T47D (cell line): ENCODE measurements around the gene HEG1.
A peak's percentile ranks its signal among the peaks of the same experiment; 100 is the strongest.
"Not testable (repeated sequence)": the region's sequence is repeated elsewhere in the genome, so short reads cannot be mapped to it uniquely, and the experiment has no call there.

Experiments
- DNase-seq, 2 experiments: peaks; one replicate each; pipeline versions ENCODE4 v3.0.0 to v3.0.0-alpha.2; 2011 to 2012; ENCODE audit warnings: low read depth in 1 of 2, low spot score in 1 of 2
- JUND ChIP-seq: IDR thresholded peaks from 2 replicates; pipeline ENCODE4 v1.6.1; 2012; ENCODE audit warnings: low read depth
- in situ Hi-C: cut with HindIII; loops from 2 replicates; pipeline ENCODE4 v1.10.0; 2016; ENCODE audit warnings: low sequenced_read_pairs, low pct_unique_long_range_greater_than_20kb

Gene HEG1

GRCh38 chr3:125055913-125056745 lies at the start of gene HEG1:
Gene HEG1 (minus strand): TSS chr3:125055997. CDS start chr3:125055890, 107 bp downstream.
- DNase-seq: peak; percentile 86 to 90
- no peak for TF ChIP-seq JUND
- in situ Hi-C loops: no loop called here

DNA sequence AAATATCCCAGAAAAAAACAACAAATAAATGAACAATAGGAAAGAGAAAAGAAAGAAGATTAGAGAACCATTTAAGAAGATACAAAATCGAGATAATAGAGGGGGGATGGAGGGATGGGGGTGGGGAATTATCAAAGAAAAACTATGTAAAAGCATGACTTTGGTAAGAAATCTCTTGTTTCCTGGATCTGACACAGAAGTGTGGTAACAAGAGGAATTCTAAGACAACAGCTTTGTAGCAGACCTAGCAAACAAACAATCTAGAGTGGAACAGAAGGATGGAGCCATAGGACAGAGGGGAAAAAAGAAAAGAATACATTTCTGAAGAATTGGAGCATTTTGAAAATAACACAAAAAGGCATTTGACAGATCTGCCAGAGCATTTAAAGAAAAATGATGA lies 49.3 kb upstream of the HEG1 start:
- in situ Hi-C loops: no loop called here
- no peak for DNase-seq
- no peak for TF ChIP-seq JUND

DNA sequence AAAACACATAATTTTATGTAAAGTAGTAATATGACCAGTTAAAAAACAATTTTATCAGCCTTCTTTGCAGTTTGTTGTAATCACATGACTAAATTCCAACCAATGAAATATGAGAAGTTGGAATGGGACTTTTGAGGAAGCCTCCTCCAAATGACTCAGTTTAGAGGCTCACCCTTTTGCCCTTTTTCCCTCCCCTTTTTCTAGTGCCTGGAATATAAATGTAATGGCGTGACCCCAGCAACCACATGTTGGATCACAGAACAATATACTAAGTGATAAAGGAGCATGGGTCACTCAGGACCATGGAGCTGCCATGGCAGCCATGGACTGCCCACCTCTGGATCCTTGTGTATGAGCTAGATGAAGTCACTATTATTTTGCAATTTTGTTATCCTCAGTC lies 48.8 kb upstream of the HEG1 start:
- in situ Hi-C loops: no loop called here
- TF ChIP-seq JUND: no peak
- no peak for DNase-seq

DNA sequence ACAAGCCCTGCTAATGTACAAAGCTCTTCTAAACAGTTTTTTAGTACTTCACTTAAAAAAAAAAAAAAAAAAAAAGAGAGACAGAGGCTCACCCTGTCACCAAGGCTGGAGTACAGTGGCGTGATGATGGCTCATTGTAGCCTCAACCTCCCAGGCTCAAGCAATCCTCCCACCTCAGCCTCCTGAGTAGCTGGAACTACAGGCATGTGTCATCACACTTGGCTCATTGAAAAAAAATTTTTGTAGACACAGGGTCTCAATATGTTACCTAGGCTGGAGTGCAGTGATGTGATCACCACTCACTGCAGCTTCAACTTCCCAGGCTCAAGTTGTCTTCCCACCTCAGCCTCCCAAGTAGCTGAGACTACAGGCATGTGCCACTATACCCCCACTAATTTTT lies 47.6 kb upstream of the HEG1 start:
- DNase-seq: no peak
- in situ Hi-C loops: no loop called here
- TF ChIP-seq JUND: no peak

- TF ChIP-seq JUND: no peak
- DNase-seq: no peak
- in situ Hi-C loops: no loop called here
Observed at GRCh38 chr3:125102470-125102869, 46.7 kb upstream of the HEG1 start.

DNA sequence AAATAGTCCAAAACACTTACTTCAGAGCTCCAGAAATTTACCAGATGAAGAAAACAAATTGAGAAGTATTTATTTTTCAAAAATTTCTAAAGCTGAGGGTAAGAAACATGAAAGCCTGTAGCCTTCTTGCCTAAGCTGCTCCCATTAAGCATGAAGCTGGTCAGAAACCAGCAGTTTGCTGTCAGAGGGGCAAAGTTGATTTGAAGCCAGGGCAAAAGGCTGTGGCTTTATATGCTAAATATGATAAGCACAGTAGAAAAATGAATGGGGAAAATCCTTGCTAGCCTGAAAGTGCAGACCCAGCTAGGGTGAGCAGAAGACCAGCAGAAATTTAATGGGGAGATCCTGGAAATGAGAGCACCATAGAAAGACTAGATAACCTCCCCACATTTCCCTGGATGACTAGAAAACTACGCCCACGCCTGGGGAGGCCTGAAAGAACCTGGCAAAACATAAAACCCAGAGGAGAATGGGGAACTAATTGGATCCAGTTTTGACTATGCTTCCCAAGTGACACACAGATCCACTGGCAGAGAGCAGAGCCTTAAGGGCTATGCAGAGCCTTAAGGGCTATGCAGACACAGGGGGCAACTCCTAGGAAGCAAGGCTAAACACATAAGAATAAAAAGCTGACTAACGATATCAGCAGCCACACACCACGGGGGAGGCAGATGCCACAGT lies 43.0 kb upstream of the HEG1 start:
- in situ Hi-C loops: no loop called here
- no peak for DNase-seq
- TF ChIP-seq JUND: no peak

DNA sequence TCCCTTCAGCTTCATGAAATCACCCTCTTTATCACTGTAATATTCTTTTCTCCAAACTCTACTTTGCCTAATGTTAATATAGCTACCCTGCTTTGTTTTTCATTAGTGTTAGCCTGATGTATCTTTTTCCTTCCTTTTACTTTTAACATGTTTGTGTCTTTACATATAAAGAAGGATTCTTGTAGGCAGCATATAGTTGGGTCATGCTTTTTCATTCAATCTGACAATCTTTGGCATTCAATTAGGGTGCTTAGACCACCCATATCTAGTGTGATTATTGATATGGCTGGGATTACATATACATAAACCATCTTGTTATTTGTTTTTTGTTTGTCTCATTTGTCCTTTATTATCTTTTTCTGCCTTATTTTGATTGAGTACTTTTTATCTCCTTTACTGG lies 34.9 kb upstream of the HEG1 start:
- in situ Hi-C loops: no loop called here

GRCh38 chr3:125087768-125088391 lies 32.1 kb upstream of the HEG1 start:
- TF ChIP-seq JUND: no peak
- no peak for DNase-seq
- in situ Hi-C loops: no loop called here

More for the DNA sequence above, 34.9 kb upstream of the HEG1 start:
- no peak for TF ChIP-seq JUND
- no peak for DNase-seq

DNA sequence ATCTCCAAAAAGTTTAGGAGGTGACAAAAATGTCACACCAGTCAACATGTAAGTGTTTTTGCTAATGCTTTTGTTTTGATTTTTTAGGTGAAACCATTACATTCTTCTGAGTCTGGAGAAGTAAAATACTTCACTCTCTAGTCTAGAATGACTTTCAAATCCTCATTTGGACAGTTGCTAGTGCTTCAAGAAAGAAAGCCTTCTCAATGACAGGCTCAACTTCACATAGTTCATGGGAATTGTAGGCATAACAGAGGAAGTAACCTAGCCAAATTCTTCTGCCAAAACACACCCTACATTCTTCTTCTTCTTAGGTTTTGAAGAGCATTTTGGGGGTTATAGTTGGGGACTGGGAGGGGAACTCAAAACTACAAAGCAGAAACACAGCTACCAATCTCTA lies 29.4 kb upstream of the HEG1 start:
- TF ChIP-seq JUND: no peak
- no peak for DNase-seq
- in situ Hi-C loops: no loop called here

- no peak for DNase-seq
- in situ Hi-C loops: no loop called here
- TF ChIP-seq JUND: no peak
Observed at GRCh38 chr3:125083776-125084175, 28.0 kb upstream of the HEG1 start.

GRCh38 chr3:125082339-125082738 lies 26.5 kb upstream of the HEG1 start:
- in situ Hi-C loops, DNase-seq: not testable (repeated sequence)

DNA sequence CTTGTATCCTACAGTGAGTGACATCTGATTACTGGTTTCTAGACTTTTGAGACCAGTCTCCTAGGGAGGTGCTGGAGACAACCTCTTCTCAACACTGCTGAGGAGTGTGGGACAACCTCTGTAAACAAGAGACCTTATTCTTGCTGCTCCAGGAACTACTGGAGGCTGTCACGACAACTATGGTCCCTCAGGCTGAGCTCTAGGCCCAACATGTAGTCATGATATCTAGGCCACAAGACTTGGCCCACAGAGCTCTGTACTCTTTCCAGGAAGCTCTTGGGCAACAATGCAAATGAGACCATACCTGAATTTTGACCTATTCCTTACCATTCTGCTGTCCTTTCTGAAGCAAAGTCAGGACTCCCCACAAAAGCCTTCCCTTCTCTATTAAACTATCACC lies 24.3 kb upstream of the HEG1 start:
- in situ Hi-C loops: no loop called here
- DNase-seq: no peak
- no peak for TF ChIP-seq JUND

- in situ Hi-C loops: no loop called here
- no peak for TF ChIP-seq JUND
- DNase-seq: no peak
Observed at GRCh38 chr3:125079675-125080045, 23.9 kb upstream of the HEG1 start.
